Stimulated activated CD8-positive, alpha-beta memory T cell treated with anti-CD3 and anti-CD28 coated beads, Interleukin-4, amount 100 ng/mL, for 4 hours (primary cell): ENCODE results near the gene RASGEF1C.

Experiments
- DNase-seq, 2 donors: peaks; one replicate each; pipeline ENCODE4 v3.0.0-alpha.2; 2020; ENCODE audit warnings: low read depth in 2 of 2, low spot score in 1 of 2

The RASGEF1C gene

DNA sequence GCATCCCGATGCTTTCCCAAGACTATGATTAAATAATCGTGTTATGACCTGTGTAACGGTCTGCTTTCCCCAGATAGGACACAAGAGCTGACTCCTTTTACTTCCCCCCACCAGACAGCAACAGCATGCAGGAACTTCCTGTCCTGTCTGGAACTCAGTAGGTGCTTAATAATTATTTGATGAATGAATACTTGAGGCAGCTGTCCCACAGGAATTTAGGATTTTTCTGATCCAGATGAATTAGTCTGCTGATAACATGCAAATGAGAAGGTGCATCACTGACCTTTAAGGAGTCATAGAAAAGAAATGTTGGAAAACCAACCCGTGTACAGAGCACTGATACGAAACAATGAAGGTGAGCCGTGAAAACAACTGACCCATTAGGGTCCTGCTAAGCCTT lies 149.7 kb downstream of the RASGEF1C start:
- DNase-seq = no peak

DNA sequence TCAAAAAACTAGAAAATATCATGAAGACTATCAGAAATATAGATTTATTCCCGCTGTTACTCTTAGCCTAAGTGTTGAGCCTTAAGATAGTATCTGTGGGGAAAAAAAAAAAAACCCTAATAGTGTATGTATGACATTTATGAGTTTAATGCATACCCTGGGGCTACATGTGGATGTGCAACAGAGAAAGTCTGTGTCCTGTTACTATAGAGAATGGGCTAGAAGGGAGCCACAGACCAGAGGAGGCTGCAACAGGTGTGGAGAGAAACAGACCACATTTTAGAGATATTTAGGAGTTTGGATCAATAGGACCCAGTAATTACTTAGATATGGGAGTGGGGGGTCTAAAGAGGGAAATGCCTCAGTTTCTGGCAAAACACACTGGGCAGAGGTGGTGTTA lies 152.9 kb downstream of the RASGEF1C start:
- DNase-seq = no peak

DNA sequence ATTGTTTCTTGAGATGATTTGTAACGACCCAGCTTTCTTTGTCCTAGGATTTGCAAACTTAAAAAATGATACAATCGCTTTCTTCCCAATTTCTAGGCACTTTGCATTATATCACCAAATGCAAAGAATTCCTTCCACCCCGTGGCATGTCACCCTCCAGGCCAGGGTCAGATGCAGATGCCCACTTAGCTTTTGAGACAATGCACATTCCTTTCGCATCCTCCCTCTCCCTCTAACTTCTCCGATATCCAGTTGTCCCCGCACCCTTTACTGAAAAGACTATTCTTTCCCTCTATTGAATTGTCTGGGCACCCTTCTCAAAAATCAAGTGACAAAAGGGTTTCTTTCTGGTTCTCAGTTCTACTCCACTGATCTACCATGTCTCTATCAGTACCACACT lies 154.8 kb downstream of the RASGEF1C start:
- no peak for DNase-seq

DNA sequence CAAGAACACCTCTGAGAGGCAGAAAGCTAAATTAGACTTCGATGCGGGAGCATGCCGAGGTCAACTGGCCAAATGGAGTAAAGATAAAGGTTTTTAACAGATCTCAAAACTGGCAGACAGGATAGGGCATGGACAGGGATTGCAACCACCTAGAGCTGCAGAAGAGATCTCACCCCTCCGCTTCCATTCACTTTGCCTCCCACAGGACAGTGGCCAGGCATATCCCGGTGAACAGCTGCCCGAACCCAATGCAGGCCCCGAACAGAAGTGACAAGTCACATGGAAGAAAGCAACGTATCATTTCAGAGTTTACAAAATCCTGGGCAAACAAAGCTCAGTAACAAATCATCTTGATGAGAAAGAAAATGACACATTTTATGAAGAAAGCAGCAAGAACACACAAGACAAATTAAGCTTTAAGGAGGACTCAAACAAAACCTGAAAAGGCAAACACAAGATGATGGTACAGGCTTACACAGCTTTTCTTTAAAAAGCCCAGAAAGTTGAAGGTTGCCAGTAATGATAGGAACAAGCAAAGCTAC lies 155.9 kb downstream of the RASGEF1C start:
- no peak for DNase-seq

DNA sequence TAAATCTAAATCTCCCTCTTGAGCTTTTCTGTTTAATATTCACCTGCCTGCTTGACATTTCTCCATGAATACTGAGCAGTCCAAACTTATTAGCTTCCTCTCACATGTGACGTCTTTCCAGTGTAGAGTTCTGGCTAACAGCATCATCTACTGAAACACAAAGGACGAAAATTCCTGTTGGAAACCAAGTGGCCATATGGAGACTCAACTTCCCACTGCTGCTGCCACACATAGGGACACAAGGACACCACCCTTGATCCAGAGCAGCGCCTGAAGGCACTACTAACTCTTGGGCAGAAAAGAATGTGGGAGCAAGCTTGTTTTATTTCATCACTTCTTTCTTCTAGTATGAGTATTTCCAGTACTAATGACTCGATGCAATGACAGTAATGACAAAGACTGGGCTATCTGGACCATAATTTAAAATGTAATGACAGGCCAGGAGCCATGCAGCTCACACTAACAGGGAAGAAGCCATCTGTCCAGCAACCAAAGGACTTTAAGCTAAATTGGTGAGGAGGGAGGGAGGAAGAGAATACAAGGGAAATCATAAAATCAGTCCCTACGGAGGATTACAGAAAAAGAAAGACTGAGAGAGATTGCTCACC lies 156.7 kb downstream of the RASGEF1C start:
- no peak for DNase-seq
